ENCODE data around the gene FAM228B. TPM values are rescaled to one million over a fixed set of nuclear protein-coding genes. Genes with fewer than 3 reads are reported as not detected.
A peak's percentile ranks its signal among the peaks of the same experiment; 100 is the strongest.

Gene FAM228B
- total and polyA plus RNA-seq, 9 of the 15 experiments (the other 6 are each of a cell fraction or from before 2014, with no cell fraction given) = 1.1 to 3.7 (median 2.6) TPM

GRCh38 chr2:24123195-24123921, at the start of gene FAM228B, which contains the start of gene PFN4 (continued):
- no peak for TF ChIP-seq NELFE (IDR thresholded peaks at IDR 0.05; ENCODE audit: insufficient read depth, insufficient read length)
- 0 out of 2 replicates have a peak, but pooled peaks have one; percentile 9 for TF ChIP-seq ZNF143 (CRISPR knock-in tag; IDR thresholded peaks at IDR 0.05)
- TF ChIP-seq BRD4 (IDR thresholded peaks at IDR 0.05) = no peak; the same call in 1 of the 2 replicates
- peak; percentile 86 for TF ChIP-seq POLR2A (conservative IDR thresholded peaks at IDR 0.05)
- no peak for TF ChIP-seq TCF15 (CRISPR knock-in tag; IDR thresholded peaks at IDR 0.05)
- no peak; a peak in 1 of 4 replicates for TF ChIP-seq KDM4B (IDR thresholded peaks at IDR 0.05; ENCODE audit: borderline replicate concordance in 2 of 2, low read depth in 1 of 2)
- no peak for TF ChIP-seq SRSF9 (IDR thresholded peaks at IDR 0.05; ENCODE audit: borderline replicate concordance, low read depth, low read length)
- TF ChIP-seq ZFP36 (IDR thresholded peaks at IDR 0.05; ENCODE audit: low read depth, low read length, partially characterized antibody) = no peak
- TF ChIP-seq ZNF57 (CRISPR knock-in tag; IDR thresholded peaks at IDR 0.05) = no peak
- TF ChIP-seq, protein P1, sequence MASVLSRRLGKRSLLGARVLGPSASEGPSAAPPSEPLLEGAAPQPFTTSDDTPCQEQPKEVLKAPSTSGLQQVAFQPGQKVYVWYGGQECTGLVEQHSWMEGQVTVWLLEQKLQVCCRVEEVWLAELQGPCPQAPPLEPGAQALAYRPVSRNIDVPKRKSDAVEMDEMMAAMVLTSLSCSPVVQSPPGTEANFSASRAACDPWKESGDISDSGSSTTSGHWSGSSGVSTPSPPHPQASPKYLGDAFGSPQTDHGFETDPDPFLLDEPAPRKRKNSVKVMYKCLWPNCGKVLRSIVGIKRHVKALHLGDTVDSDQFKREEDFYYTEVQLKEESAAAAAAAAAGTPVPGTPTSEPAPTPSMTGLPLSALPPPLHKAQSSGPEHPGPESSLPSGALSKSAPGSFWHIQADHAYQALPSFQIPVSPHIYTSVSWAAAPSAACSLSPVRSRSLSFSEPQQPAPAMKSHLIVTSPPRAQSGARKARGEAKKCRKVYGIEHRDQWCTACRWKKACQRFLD (CRISPR knock-in tag; IDR thresholded peaks at IDR 0.05) = 0 out of 2 replicates have a peak, but pooled peaks have one; percentile 35
- TF ChIP-seq KLF1 (tag; IDR thresholded peaks at IDR 0.05) = peak; percentile 63; the same call in 1 of the 2 replicates
- TF ChIP-seq FOXA1 (IDR thresholded peaks at IDR 0.05; ENCODE audit: borderline replicate concordance) = no peak
- no peak for TF ChIP-seq GATA2 (CRISPR knock-in tag; IDR thresholded peaks at IDR 0.05)
- TF ChIP-seq TAL1 (IDR thresholded peaks at IDR 0.05) = no peak
- no peak for TF ChIP-seq TFE3 (CRISPR knock-in tag; IDR thresholded peaks at IDR 0.05)
- TF ChIP-seq ARID3A (IDR thresholded peaks at IDR 0.05; ENCODE audit: borderline replicate concordance, low read depth, low read length) = no peak
- no peak for TF ChIP-seq ZNF12 (CRISPR knock-in tag; IDR thresholded peaks at IDR 0.05)
- no peak; the same call in 1 of the 2 replicates for TF ChIP-seq CBX1 (IDR thresholded peaks at IDR 0.05; ENCODE audit: low read depth)
- TF ChIP-seq, protein P2, sequence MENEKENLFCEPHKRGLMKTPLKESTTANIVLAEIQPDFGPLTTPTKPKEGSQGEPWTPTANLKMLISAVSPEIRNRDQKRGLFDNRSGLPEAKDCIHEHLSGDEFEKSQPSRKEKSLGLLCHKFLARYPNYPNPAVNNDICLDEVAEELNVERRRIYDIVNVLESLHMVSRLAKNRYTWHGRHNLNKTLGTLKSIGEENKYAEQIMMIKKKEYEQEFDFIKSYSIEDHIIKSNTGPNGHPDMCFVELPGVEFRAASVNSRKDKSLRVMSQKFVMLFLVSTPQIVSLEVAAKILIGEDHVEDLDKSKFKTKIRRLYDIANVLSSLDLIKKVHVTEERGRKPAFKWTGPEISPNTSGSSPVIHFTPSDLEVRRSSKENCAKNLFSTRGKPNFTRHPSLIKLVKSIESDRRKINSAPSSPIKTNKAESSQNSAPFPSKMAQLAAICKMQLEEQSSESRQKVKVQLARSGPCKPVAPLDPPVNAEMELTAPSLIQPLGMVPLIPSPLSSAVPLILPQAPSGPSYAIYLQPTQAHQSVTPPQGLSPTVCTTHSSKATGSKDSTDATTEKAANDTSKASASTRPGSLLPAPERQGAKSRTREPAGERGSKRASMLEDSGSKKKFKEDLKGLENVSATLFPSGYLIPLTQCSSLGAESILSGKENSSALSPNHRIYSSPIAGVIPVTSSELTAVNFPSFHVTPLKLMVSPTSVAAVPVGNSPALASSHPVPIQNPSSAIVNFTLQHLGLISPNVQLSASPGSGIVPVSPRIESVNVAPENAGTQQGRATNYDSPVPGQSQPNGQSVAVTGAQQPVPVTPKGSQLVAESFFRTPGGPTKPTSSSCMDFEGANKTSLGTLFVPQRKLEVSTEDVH (IDR thresholded peaks at IDR 0.05; ENCODE audit: low read depth, partially characterized antibody) = no peak
- no peak; the same call in 1 of the 2 replicates for TF ChIP-seq SMARCA4 (IDR thresholded peaks at IDR 0.05)
- no peak for TF ChIP-seq ZNF146 (CRISPR knock-in tag; IDR thresholded peaks at IDR 0.05; ENCODE audit: unreplicated experiment)
